Caki2 (cell line): ENCODE data around the gene FPGT. TPM values are rescaled to one million over a fixed set of nuclear protein-coding genes. Genes with fewer than 3 reads are reported as not detected.
"Not testable (repeated sequence)": the region's sequence is repeated elsewhere in the genome, so short reads cannot be mapped to it uniquely, and the experiment has no call there.

ENCODE experiments used
- DNase-seq: peaks from one replicate; pipeline ENCODE4 v3.0.0-alpha.2; 2015; ENCODE audit warnings: low read depth
- in situ Hi-C: cut with HindIII; loops from 2 replicates; pipeline ENCODE4 v1.10.0; 2016; ENCODE audit warnings: low sequenced_read_pairs, low pct_unique_long_range_greater_than_20kb, mixed read lengths
- total RNA-seq: library from RNA; depleted of rRNA; stranded (reverse); fragments of >200 nt; shearing (Covaris generic); gene quantifications from 2 replicates; pipeline ENCODE4 v1.2.3, GENCODE V29; 2014; ENCODE audit warnings: low replicate concordance; rRNA removed

Gene FPGT
- 6.3 and 14.2 TPM in 2 replicates for total RNA-seq

GRCh38 chr1:74197657-74198552 is at the start of gene FPGT, which contains the start of gene LRRIQ3:
Gene FPGT, plus strand, starts transcription at chr1:74198242. Its CDS starts 37 bp downstream, at chr1:74198279.
Gene LRRIQ3, minus strand, starts transcription at chr1:74198176. Its CDS starts 14,492 bp downstream, at chr1:74183684.
- in situ Hi-C loops = no loop called here
- DNase-seq = peak; percentile 89

- in situ Hi-C loops = no loop called here
- no peak for DNase-seq
Observed at GRCh38 chr1:74160046-74160445, 38.0 kb upstream of the FPGT start.

GRCh38 chr1:74161497-74161896 is 36.5 kb upstream of the FPGT start:
- DNase-seq = no peak
- in situ Hi-C loops = no loop called here

GRCh38 chr1:74162333-74162732 is 35.7 kb upstream of the FPGT start:
- in situ Hi-C loops = no loop called here

GRCh38 chr1:74174423-74174822 is 23.6 kb upstream of the FPGT start:
- in situ Hi-C loops = not testable (repeated sequence)

More at GRCh38 chr1:74162333-74162732, 35.7 kb upstream of the FPGT start:
- no peak for DNase-seq

GRCh38 chr1:74180490-74180889 is 17.6 kb upstream of the FPGT start:
- DNase-seq = no peak
- in situ Hi-C loops = no loop called here

More at GRCh38 chr1:74174423-74174822, 23.6 kb upstream of the FPGT start:
- not testable (repeated sequence) for DNase-seq

- no peak for DNase-seq
- in situ Hi-C loops = no loop called here
Observed at GRCh38 chr1:74193908-74194307, 4.1 kb upstream of the FPGT start.

- DNase-seq = no peak
- in situ Hi-C loops = no loop called here
Observed at GRCh38 chr1:74195339-74195738, 2.7 kb upstream of the FPGT start.

GRCh38 chr1:74197255-74197654 is 787 bp upstream of the FPGT start:
- in situ Hi-C loops = no loop called here
- DNase-seq = no peak

- no peak for DNase-seq
- in situ Hi-C loops = no loop called here
Observed at GRCh38 chr1:74199504-74199903, 1.5 kb downstream of the FPGT start.

GRCh38 chr1:74205266-74205665 is 7.2 kb downstream of the FPGT start:
- in situ Hi-C loops = no loop called here

GRCh38 chr1:74215229-74215628 is 17.2 kb downstream of the FPGT start:
- DNase-seq = no peak
- in situ Hi-C loops = no loop called here

More at GRCh38 chr1:74205266-74205665, 7.2 kb downstream of the FPGT start:
- DNase-seq = no peak

- DNase-seq = no peak
- in situ Hi-C loops = no loop called here
Observed at GRCh38 chr1:74222701-74223100, 24.7 kb downstream of the FPGT start.

GRCh38 chr1:74223453-74223852 is 25.4 kb downstream of the FPGT start:
- DNase-seq = no peak
- in situ Hi-C loops = no loop called here

GRCh38 chr1:74235153-74235552 is 37.1 kb downstream of the FPGT start, which contains the start of gene TNNI3K:
Gene TNNI3K, plus strand, starts transcription at chr1:74235387. Its CDS starts 65 bp downstream, at chr1:74235452.
- DNase-seq = no peak
- in situ Hi-C loops = no loop called here

- no peak for DNase-seq
- in situ Hi-C loops = no loop called here
Observed at GRCh38 chr1:74236440-74236839, 38.4 kb downstream of the FPGT start.

GRCh38 chr1:74237035-74237434 is 39.0 kb downstream of the FPGT start:
- in situ Hi-C loops = no loop called here
- no peak for DNase-seq

- in situ Hi-C loops = no loop called here
- DNase-seq = no peak
Observed at GRCh38 chr1:74237787-74238186, 39.7 kb downstream of the FPGT start.

GRCh38 chr1:74245168-74245772 is 47.2 kb downstream of the FPGT start:
- DNase-seq = no peak

More at GRCh38 chr1:74245168-74245772, 47.2 kb downstream of the FPGT start:
- in situ Hi-C loops = no loop called here
